ENCODE results near the gene TM7SF2.

DNA sequence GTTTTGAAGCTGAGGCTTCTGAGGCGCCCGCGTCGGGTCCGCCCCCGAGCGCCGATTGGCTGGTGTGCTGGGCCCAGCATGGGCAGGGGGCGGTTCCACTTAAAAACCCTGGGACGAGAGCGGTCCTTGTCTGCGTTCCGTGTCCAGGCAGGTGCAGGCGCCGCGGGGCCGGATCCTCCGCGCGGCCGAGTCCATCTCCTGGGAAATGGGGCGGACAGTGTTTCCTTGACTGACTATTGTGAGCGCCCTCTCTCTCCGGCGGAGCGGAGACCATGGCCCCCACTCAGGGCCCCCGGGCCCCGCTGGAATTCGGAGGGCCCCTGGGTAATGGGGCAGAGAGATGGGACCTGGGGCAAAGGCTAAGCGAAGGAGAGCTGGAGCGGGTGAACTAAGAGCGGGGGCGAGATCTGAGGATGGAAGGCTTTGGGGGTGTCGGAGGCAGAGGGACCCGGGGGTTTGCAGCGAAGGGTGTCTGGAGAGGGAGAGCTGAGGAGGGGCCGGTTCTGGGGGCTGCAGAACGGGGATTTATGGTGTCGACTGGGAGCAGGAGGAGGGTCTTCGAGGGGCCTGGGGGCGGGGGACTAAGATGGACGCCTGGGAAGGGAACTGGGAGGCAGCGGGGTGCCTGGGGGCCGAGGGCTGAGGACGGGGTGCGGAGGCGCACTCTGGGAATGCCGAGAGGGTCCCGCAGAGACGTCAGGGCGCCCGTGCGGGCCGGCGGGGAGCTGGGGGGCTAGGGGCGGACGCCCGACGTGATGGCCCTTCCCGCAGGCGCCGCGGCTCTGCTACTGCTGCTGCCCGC lies at the start of gene TM7SF2:
- TF ChIP-seq, protein P1, sequence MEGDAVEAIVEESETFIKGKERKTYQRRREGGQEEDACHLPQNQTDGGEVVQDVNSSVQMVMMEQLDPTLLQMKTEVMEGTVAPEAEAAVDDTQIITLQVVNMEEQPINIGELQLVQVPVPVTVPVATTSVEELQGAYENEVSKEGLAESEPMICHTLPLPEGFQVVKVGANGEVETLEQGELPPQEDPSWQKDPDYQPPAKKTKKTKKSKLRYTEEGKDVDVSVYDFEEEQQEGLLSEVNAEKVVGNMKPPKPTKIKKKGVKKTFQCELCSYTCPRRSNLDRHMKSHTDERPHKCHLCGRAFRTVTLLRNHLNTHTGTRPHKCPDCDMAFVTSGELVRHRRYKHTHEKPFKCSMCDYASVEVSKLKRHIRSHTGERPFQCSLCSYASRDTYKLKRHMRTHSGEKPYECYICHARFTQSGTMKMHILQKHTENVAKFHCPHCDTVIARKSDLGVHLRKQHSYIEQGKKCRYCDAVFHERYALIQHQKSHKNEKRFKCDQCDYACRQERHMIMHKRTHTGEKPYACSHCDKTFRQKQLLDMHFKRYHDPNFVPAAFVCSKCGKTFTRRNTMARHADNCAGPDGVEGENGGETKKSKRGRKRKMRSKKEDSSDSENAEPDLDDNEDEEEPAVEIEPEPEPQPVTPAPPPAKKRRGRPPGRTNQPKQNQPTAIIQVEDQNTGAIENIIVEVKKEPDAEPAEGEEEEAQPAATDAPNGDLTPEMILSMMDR (IDR thresholded peaks at IDR 0.05): no peak
- peak; percentile 45 to 94 for TF ChIP-seq POLR2A (IDR thresholded peaks at IDR 0.05)
